ENCODE results near the gene MRAS.
A peak's percentile ranks its signal among the peaks of the same experiment; 100 is the strongest.

MRAS gene

DNA sequence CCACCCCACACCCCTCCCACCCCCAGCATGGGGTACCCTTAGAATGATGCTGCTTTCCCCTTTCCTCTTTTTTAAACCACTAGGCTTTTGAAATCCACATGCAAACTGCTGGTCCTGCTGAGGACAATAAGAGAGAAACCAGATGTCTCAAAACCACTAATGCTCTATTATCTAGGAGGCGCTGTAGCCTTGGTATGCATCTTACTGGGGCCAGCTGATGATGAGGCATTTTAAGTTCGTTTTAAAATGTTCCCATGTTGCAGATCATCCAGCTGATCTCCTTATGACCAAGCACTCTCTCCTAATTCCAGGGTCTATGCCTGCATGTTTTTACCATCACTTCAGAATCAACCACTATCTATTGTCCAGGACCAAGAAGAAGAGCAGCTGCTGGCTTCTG lies 20.0 kb upstream of the MRAS start:
- TF ChIP-seq, protein P1, sequence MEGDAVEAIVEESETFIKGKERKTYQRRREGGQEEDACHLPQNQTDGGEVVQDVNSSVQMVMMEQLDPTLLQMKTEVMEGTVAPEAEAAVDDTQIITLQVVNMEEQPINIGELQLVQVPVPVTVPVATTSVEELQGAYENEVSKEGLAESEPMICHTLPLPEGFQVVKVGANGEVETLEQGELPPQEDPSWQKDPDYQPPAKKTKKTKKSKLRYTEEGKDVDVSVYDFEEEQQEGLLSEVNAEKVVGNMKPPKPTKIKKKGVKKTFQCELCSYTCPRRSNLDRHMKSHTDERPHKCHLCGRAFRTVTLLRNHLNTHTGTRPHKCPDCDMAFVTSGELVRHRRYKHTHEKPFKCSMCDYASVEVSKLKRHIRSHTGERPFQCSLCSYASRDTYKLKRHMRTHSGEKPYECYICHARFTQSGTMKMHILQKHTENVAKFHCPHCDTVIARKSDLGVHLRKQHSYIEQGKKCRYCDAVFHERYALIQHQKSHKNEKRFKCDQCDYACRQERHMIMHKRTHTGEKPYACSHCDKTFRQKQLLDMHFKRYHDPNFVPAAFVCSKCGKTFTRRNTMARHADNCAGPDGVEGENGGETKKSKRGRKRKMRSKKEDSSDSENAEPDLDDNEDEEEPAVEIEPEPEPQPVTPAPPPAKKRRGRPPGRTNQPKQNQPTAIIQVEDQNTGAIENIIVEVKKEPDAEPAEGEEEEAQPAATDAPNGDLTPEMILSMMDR (conservative IDR thresholded peaks at IDR 0.05; ENCODE audit: control insufficient read depth, insufficient read depth, low read depth, low read length) = peak; percentile 23
- H3K4me3 ChIP-seq (ENCODE audit: control insufficient read depth, low read depth, low read length) = no peak overlapping the region
- DNase-seq (ENCODE audit: low read depth) = peak; percentile 53

DNA sequence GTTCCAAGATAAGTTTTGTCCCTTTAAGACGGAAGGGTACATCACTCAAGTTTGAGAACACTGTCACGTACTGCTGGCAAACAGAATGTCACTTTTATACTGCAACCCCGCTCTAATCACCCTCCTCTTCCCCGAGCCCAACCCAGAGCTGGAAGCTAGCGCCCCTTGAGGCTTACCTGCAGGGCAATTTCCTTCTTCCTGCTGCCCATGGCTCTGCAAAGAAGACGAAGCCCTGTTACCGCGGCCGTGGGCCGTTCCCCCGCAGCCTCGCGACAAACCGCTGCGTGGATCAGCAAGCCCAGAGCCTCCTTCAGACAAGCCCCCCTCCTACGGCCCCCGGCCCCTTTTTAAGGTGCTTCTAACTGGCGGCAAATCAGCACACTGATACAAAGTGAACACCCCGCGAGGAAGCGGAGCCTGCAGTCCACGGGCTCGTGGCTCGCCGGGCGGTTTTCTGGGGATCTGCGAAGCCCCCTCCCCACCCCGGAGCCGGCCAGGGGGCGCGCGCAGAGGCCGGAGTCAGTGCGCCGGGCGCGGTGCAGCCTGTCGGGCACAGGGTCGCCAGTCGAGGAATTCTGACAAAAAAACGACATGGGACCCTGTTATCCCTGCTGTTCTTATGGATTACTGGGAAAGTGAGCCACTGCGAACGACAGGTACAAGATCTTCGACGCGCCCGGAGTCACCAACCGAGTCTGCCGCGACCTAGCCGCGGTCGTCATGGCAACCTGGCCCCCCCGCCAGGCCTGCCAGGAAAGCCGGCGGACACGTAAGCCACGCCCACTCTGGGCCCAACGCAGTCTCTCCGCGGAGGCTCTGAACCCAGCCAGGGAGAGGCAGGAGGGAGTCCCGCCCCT lies 19.0 kb upstream of the MRAS start, which contains the start of gene NME9:
TSS of gene NME9 (minus strand) at position 725 of the 857 bp plus-strand sequence. CDS start at position 209, 516 bp downstream.
- H3K4me3 ChIP-seq (ENCODE audit: control insufficient read depth, low read depth, low read length) = peak within 1 kb of the TSS; percentile 54
- peak; percentile 74 for DNase-seq (ENCODE audit: low read depth)
- TF ChIP-seq, protein P1 (conservative IDR thresholded peaks at IDR 0.05; ENCODE audit: control insufficient read depth, insufficient read depth, low read depth, low read length) = peak; percentile 63

DNA sequence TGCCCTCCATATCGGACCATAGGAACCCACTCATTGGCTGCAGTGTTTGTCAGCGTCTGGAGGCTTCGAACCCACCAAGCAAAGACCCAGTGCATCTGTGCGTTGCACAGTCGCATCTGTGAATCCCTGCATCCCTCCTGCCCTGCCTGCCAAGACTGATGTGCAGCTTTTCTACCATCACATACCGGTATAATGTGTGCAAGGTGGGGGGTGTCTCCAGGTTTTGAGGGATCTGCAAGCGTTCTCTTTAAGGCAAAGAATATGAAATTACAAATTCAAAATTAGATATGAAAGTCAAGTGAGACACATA lies 18.4 kb upstream of the MRAS start:
- DNase-seq (ENCODE audit: low read depth) = no peak
- TF ChIP-seq, protein P1 (conservative IDR thresholded peaks at IDR 0.05; ENCODE audit: control insufficient read depth, insufficient read depth, low read depth, low read length) = no peak
- peak overlapping the region; percentile 18 for H3K4me3 ChIP-seq (ENCODE audit: control insufficient read depth, low read depth, low read length)

DNA sequence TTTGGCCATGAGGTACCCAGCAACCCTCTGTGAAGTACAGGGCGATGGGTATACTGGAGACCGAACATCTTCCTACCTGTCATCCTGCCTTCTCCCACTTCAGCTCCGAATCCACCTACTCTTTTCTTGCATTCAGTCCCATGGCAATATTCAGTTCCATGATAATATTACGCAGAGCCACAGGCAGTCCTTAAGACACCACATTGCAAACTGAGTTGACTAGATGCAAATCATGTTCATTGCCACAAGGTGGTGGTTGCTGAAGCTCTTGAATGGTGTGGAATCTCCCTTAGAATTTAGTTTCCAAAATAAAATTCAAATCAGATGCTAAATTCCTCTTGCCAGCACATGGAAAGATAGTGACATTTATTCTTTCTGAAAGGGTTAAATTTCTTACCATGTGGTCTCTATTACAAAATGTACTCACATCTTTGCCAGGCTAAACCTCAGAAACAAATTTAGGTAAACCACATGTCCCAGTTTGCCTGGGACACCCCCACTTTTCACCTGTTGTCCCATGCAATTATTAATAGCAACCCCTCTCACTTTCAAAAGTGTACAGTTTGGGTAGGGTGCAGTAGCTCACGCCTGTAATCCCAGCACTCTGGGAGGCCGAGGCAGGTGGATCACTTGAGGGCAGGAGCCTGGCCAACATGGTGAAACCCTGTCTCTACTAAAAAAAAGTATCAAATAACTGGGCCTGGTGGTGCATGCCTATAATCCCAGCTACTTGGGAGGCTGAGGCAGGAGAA lies 17.1 kb upstream of the MRAS start:
- TF ChIP-seq, protein P1 (conservative IDR thresholded peaks at IDR 0.05; ENCODE audit: control insufficient read depth, insufficient read depth, low read depth, low read length) = peak; percentile 28
- peak; percentile 41 for DNase-seq (ENCODE audit: low read depth)
- no peak overlapping the region for H3K4me3 ChIP-seq (ENCODE audit: control insufficient read depth, low read depth, low read length)

DNA sequence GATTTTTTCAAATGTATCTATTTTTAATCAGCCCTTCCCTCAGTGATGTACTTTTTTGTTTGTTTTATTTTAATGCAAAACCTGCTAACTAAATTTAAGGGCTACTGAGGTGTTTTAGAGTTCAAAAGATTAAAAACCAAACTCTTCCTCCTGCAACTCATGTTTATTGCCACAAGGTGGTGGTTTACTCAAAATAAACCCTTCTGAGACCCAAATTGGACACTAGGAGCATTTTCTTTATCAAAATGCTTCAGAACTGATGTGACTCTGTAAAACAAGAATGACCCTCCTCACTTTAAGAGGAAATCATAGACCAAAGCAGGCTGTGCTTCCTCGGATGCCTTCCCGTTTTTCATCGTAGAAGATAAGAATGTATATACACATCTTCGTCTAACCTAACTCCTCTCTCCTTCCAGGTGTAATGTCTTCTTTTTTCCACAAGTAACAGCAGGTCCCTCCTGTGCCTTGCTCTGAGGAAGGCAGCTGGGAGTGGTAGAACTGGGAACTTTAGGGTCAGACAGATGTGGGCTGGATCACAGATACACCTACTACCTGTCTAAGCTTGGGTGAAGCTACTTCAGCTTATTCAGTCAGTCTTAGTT lies 15.8 kb upstream of the MRAS start:
- TF ChIP-seq, protein P1 (conservative IDR thresholded peaks at IDR 0.05; ENCODE audit: control insufficient read depth, insufficient read depth, low read depth, low read length) = peak; percentile 70
- no peak overlapping the region for H3K4me3 ChIP-seq (ENCODE audit: control insufficient read depth, low read depth, low read length)
- peak; percentile 63 for DNase-seq (ENCODE audit: low read depth)

DNA sequence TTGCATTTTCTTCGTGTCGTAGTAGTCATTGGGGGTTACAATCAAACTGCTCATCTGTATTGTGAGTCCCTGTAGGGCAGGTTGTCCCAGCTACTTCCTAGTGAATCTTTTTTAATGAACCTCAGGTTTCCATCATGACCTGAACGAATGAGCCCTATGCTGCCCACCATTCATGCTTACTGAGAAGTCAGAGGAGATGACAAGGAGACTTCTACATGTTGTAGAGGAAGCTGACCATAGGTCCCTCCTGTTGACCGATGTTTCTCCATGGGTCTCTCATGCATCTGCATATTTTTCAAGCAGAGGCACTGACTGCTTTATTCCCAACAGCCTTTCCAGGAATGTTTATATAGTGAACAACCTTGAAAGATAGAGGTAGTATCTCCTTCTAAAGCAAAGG lies 13.8 kb upstream of the MRAS start:
- TF ChIP-seq, protein P1 (conservative IDR thresholded peaks at IDR 0.05; ENCODE audit: control insufficient read depth, insufficient read depth, low read depth, low read length) = no peak

More for the DNA sequence above, 13.8 kb upstream of the MRAS start:
- no peak for DNase-seq (ENCODE audit: low read depth)
- H3K4me3 ChIP-seq (ENCODE audit: control insufficient read depth, low read depth, low read length) = no peak overlapping the region

Measured in fibroblast of mammary gland (primary cell).